GM03348 (cell line): ENCODE results near the gene MYO1E.
"Not testable (repeated sequence)": the region's sequence is repeated elsewhere in the genome, so short reads cannot be mapped to it uniquely, and the experiment has no call there.

Experiments
- DNase-seq: peaks from one replicate; pipeline ENCODE4 v3.0.0; 2012; ENCODE audit warnings: low spot score

Gene MYO1E

DNA sequence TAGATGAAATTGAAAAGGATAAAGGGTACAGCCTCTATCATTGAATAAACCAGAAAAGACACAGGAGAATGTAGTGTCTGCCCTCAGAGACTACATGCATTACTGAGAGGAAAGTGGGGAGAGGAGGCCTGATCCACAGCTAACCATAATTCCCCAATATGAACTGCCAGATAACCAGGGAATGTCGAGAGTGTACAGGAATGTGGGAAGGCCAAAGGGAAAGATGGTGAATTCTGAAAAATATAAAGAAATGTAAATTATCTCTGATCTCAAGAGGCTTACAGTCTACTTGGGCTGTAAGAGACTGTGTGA, 22.3 kb downstream of the MYO1E start:
- no peak for DNase-seq

DNA sequence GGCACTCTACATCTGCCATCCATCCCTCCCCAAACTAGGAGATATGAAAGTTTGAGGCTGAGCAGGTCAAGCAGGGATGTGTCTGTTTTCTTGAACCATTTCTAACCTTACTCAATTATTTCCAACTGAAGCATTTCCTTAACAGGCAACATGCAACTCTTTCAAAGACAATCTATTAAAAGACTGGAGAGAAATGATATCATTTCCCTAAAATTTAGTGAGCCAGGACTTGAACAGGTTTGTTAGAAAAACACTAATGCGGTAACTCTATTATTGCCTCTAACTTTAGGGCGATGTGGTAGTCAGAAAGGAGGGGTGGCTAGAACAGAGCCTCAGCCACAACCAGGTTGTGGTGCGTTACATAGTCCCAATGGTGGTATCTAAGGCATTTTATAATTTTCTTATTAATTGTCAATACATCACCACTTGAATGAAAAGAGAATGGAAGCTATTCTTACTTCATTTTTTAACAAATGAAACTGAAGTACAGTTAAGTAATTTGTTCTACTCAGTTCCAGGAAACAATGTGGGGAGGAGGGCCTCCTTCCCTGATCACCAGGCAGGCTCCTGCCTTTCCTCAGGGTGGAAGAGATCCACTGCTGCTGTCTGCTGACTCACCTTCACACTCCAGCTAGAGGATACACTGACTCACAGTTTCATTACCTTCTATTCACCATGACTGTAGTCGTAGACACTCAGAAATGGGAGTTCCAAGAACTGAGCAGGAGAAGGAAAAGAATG, 22.8 kb downstream of the MYO1E start:
- peak; percentile 87 for DNase-seq

DNA sequence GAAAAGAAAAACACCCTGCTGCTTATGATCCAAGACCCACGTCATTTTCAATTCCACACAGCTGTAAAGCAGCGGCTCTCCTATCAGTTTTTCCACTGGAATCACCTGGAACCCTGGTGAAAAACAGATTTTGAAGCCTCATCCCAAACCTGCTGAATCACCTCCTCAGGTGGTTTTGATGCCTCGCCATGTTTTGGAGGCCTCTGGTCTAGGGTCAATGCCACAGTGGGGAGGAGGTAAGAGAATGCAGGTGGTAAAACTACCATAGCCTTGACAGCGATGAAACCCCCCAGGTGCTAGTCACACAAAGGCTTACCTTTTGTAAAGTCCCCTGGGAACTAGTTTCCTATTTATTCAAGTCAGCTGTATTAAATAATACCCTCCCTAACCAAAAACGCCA, 24.8 kb downstream of the MYO1E start:
- no peak for DNase-seq

DNA sequence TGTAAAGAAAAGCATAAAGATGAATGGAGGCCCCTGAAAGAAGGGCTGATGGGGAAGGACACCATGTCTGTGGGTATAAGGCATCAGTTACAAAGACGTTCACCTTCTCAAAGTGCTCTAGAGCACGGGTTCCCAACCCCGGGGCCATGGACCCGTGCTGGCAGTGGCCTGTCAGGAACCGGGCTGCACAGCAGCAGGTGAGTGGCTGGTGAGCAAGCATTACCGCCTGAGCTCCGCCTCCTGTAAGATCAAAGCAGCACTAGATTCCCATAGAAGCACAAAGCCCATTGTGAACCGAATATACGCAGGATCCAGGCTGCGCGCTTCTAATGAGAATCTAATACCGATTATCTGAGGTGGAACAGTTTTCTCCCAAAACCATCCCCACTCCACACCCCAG, 25.7 kb downstream of the MYO1E start:
- no peak for DNase-seq

DNA sequence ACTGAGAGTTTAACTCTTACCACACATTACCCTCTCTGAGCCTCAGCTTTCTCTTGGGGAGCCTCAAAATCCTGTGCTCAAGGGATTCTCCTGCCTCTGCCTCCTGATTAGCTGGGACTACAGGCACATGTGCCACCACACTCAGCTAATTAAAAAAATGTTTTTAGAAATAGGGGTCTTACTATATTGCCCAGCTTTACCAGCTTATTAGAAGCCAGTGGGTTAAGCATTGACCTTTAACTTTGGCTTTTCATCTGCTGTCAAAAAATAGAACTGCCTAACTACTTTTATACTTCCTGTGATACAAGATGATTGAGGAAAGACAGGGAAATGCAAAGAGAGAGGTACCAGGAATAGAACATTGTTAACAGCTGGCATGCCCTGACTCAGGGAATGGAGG, 27.3 kb downstream of the MYO1E start:
- no peak for DNase-seq

DNA sequence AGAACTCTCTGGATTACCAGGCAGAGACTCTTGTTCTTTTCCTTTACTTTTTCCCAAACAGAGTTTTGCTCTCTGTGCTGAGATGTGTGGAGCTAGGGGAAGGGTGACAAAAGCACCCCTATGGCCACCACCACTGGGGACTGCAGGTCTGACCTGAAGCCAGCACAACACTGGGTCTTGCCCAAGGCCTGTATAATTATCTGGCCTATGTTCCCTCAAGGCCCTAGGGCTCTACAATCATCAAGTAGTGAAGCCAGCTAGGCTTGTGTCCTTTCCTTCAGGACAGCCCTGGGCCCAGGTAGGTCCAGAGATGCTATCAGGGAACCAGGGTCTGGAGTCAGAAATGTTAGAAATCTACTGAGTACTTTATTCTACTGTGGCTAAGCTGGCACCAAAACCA, 28.4 kb downstream of the MYO1E start:
- DNase-seq, result no peak

DNA sequence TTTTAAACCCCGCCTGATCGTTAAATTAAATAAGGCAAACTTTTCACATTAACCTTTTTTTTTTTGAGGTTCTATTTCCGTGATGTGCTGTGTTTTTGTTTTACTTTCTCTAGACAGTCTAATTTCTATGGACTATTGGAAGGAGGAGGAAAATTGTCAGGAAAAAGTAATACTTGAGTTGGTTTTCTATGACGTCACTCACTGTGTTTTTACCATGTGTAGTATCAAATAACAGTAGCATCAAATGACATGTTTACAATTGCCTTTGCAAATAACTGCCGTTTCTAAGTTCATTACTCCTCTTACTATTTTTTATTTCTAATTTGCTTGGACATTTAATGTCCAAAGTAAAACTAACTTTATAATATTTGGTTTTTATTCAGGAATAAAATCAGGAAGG, 32.3 kb downstream of the MYO1E start:
- no peak for DNase-seq

DNA sequence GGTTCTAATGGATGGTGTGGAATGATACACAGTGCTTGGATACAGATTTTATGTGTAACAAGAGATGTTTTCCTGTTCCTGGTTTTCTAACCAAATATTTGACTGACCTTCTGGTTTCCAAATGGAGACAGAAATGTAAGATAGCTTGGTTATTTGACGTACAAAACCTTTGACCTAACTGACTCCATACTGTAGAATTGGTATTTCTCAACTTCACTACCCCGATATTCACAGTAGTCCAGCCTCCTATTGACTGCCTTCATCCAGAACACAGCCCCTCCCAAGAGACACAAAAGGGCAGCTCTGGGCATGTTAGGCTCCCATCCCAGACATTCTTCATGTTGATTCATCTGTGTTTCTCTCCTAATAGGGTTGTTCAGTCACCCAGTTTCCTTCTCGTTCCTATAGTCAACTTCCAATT, 33.4 kb downstream of the MYO1E start:
- DNase-seq, result peak; percentile 68

DNA sequence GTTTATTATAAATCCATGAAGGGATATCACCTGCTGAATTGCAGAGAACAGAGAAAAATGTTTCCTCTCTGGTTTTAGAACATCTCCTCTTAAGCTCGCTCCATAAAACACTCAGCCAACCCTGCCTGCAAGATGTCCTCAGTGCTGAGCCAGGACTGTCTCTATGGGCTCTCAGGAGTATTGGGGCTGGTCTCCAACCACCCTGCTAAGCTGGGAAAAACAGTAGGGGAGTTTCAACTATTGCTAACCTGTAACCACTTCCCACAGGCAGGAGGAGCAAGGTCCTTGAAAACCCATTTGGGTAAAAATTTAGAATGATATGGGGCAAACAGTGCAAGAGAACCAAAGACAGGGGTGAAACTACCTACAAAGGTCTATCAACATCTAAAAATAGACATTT, 34.3 kb downstream of the MYO1E start:
- DNase-seq, result no peak

DNA sequence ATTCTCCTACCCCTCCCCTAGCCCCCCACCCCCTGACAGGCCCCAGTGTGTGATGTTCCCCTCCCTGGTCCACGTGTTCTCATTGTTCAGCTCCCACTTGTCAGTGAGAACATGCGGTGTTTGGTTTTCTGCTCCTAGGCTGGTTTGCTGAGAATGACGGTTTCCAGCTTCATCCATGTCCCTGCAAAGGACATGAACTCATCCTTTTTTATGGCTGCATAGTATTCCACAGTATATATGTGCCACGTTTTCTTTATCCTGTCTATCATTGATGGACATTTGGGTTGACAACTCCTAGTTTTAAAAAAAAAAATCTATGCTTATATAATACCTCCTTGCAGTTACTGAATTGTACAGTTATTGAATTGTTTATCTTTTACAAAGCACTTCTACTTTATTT, 35.9 kb downstream of the MYO1E start:
- not testable (repeated sequence) for DNase-seq

DNA sequence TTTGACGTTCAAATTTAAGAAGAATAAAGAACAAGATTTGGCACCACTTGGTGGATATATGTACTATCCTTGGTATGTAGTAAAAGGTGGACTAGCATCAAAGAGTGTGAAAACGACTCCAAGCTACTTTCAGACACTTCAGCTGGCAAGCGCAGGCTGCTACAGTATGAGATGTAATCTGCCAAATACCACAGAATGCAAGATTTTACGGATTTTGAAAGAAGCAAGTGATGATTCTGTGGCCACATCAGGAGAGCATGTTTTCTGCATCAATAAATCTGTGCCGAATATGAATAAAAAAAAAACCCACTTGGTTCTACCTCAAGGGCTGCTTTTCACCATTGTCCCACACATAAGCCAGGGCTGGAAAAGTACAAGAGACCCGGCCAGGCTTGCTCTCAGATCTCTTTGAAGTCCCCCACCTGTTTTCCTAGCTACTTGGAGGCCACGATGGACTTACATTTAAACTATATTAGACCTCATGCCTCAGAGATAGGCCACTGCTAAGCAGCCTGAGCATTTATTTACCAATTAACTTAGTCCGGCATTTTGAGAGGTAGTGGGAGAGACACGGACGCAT, 37.4 kb downstream of the MYO1E start:
- peak; percentile 50 for DNase-seq

DNA sequence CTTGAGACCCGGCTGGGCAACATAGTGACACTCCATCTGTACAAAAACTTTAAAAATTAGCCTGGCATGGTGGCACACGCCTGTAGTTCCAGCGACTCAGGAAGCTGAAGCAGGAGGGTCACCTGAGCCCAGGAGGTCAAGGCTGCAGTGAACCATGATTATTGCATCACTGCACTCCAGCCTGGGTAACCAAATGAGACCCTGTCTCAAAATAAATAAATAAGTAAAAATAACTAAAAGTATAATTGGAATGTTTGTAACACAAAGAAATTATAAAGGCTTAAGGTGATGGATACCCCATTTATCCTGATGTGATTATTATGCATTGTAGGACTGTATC, 38.6 kb downstream of the MYO1E start:
- no peak for DNase-seq

DNA sequence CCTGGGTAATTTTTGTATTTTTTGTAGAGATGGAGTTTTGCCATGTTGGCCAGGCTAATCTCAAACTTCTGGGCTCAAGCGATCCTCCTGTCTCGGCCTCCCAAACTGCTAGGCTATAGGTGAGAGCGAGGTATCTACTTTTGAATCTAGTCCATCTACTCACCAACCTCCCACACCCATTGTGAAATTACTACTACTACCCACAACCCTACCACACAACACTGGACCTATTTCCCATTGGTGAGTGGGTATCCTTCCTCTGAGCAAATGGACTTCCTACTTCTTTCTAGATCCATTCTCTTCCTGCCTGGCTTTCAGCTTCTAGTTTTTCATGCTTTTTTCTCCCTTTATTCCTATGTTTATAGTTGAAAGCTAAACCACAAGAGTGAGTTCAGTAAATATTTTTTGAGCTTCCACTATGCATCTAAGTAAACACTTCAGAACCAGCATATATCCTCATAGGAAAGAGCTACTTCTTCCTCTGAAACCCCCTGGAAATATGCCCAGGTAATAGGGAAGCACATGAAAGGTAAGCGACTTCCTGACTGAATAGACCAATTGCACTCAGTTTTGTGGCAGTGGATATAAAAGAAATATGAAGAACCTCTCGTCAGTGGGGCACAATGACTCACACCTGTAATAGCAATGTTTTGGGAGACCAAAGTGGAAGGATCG, 39.1 kb downstream of the MYO1E start:
- DNase-seq, result no peak

DNA sequence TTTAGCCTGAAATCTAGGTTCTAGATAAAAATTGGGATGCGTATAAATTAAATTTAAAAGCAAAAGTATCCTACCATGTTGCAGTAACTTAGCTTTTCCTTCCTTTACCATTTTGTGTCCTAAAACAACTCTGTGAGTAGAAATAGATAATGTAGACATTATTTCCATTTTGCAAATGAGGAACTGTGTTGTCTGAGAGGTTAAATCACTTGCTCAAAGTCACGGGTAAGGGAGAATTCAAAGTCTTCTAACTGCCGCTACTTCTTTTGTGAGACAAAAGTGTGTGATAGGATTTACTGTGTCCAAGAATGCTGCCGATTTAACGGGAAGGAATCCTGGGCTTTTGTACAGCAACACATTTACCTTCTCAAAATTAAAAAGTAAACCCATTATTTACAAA, 40.7 kb downstream of the MYO1E start:
- no peak for DNase-seq

DNA sequence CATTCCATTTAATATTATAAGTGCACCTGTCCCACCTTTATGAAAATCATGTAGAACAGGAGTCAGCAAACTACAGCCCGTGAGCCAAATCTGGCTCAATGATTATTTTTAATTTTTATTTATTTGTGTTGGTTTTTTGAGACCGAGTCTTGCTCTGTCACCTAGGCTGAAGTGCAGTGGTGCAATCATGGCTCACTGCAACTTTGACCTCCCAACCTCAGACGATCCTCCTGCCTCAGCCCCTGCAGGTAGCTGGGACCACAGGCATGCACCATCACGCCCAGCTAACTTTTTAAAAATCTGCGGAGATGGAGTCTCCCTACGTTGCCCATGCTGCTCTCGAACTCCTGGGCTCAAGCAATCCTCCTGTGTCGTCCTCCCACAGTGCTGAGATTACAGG, 42.0 kb downstream of the MYO1E start:
- DNase-seq, result no peak

DNA sequence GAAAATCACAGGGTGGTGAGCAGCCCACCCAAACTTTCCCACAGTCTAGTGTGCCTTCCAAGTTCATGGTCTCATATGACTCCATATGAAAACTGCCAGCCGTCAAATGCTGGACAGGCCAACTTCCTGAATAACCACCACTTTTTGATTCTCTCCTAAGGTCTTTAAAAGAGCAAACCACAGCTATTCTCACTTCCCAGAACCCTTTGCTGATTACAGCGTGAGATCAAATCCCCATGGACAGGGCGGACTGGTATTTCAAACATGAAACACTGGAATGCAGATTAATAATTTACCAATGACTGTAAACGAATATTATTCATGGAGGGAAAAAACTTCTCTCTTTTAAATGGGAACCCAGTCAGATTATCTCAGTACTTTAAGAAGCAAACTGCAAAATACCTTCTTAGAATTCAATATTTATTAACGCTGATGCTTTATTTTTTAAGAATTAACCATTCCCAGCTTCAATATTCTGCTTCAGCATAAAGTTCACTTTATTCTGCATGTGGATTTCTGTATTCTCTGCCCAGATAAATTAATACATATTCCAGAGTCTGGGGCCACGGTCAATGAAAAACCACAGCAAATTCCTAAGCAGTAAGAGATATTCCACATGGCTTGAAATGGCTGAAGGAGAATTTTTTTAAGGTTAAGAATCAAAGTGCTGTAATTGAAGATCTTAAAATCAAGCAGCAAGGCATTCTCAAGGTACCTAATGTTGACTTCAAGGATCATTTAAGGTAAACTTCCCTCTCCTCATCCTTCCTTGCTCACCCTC, 42.9 kb downstream of the MYO1E start:
- peak; percentile 84 for DNase-seq

DNA sequence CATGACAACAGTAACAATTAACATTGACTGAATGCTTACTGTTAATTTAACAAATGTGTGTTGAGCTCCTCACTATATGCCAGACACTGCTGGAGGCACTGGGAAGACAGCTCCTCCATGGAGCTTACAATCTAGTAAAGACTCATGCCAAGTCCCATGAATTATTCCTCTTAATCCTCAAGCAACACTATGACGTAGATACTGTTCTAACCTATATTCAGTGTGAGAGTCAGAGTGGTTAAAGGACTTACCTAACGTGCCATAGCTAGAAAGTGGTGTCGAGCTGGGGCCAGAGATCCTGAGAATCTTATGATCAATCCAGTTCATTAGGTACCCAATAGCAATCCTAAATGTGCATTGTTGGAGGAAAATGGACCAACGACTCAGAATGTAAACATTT, 43.6 kb downstream of the MYO1E start:
- DNase-seq, result no peak

DNA sequence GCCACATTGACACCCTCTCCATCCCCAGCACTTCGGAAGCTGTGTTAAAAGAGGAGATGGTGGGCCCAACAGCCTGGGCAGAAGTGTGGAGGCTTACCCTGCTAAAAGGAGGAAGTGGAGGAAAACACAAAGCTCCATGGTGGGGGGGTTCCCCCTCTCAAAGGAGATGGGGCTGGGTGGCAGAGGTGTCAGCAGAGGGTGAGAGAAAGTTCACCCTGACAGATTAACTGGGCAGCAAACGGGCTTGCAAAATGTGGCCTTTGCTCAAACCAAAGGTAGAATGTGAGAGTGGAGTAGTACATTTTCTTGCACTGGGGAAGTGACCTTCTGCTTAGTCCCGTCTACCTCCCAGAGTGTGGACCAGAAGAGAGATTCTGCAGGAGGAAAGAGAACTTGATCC, 44.7 kb downstream of the MYO1E start:
- no peak for DNase-seq

DNA sequence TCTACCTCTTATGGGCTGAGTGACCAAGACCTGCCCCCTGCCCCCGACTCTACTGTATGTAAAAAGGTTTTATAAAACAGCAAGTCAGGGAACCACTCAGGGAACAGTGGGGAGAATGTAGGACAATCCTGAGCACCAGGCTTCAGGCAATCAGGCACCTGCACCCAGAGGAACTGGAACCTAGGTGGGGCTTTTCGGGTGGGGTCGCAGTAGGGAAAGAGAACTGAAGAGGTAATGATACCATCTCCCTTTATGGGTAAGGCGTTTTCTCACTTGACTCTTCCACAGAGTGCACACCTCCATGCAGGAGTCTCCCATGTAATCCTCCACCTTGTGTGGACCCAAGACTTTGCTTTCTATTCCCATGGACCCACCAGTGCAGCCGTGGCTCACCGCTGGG, 45.8 kb downstream of the MYO1E start:
- no peak for DNase-seq

DNA sequence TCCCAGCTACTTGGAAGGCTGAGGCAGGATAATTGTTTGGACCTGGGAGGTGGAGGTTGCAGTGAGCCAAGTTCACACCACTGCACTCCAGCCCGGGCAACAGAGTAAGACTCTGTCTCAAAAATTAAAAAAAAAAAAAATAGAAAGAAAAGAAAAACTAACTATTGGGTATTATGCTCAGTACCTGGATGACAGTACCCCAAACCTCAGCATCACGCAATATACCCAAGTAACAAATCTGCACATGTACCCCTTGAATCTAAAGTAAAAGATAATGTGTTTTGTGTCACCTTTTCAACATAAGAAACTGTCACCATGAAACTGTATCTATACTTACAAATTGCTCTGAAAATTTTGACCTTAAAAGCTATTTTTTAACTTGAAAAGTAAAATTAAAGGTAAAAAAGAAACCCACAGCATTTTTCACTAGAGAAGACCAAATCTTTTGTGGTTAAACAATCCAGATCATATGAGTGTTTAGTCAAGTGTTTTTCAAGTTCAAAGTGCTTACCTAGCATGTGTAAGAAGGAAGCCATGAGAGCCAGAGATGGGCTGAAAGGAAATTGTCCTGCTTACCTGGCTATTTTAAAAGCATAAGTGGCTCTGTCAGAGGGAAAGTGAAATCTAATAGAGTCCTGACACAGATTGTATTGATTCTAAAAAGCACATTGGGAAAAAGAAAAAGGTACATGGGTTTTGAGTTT, 50.5 kb downstream of the MYO1E start:
- no peak for DNase-seq

DNA sequence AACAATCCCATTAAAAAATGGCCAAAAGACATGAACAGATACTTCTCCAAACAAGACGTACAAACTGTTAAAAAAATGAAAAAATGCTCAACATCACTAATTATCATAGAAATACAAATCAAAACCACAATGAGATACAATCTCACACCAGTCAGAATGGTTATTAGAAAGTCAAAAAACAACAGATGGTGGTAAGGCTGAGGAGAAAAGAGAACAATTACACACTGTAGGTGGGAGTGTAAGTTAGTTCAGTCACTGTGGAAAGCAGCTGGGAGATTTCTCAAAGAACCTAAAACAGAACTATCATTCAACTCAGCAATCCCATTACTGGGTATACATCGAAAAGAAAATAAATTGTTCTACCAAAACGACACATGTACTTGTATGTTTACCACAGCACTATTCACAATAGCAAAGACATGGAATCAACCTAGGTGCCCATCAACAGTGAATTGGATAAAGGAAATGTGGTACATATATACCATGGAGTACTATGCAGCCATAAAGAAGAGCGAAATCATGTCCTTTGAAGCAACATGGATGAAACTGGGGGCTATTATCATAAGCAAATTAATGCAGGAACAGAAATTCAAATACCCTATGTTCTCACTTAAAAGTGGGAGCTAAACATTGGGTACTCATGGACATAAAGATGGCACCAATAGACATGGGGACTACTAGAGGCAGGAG, 51.5 kb downstream of the MYO1E start:
- DNase-seq, result no peak

DNA sequence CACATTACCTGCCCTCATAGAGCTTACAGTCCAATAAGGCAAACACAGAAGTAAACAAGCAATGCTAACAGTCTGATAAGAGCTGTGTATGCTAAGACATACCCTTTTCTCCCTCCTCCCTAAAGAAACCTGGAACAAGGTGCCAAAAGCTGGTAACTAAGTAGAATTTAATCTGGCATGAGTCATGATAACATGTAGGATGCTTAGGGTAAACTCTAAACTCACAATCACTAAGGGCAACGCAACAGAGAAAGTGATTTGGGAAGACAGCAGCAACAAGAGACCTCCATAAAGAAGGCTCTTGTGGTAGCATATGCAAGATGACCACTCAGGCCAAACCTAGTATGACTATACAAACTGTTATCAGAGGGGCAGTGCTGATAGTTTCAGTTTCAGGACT, 55.5 kb downstream of the MYO1E start:
- DNase-seq, result no peak
